Activated effector memory CD4-positive, alpha-beta T cell treated with Interleukin-2 at 50 U/mL for 16 hours (primary cell): ENCODE measurements around the gene TLR10.
"Not testable (repeated sequence)": the region's sequence is repeated elsewhere in the genome, so short reads cannot be mapped to it uniquely, and the experiment has no call there.

Experiments used
- DNase-seq: peaks from one replicate; pipeline ENCODE4 v3.0.0-alpha.2; 2020

The TLR10 gene

GRCh38 chr4:38800366-38800765, 17.6 kb upstream of the TLR10 start:
- no peak for DNase-seq

GRCh38 chr4:38795087-38795486, 12.3 kb upstream of the TLR10 start:
- no peak for DNase-seq

GRCh38 chr4:38794051-38794450, 11.3 kb upstream of the TLR10 start:
- no peak for DNase-seq

GRCh38 chr4:38791010-38791409, 8.2 kb upstream of the TLR10 start:
- DNase-seq, result no peak

- no peak for DNase-seq
These were observed 5.5 kb upstream of the TLR10 start for GRCh38 chr4:38788317-38788716.

GRCh38 chr4:38787693-38788092, 4.9 kb upstream of the TLR10 start:
- no peak for DNase-seq

GRCh38 chr4:38785901-38786402, 3.2 kb upstream of the TLR10 start:
- no peak for DNase-seq

GRCh38 chr4:38785041-38785790, 2.4 kb upstream of the TLR10 start:
- no peak for DNase-seq

- no peak for DNase-seq
These were observed 1.4 kb upstream of the TLR10 start for GRCh38 chr4:38784141-38784540.

GRCh38 chr4:38783109-38783460, 295 bp upstream of the TLR10 start:
- no peak for DNase-seq

- no peak for DNase-seq
These were observed 932 bp downstream of the TLR10 start for GRCh38 chr4:38781854-38782261.

GRCh38 chr4:38780833-38781484, 1.8 kb downstream of the TLR10 start:
- DNase-seq, result no peak

- no peak for DNase-seq
These were observed 3.0 kb downstream of the TLR10 start for GRCh38 chr4:38779790-38780189.

- not testable (repeated sequence) for DNase-seq
These were observed 4.9 kb downstream of the TLR10 start for GRCh38 chr4:38777925-38778324.

- DNase-seq, result no peak
These were observed 7.5 kb downstream of the TLR10 start for GRCh38 chr4:38775326-38775725.

GRCh38 chr4:38774181-38774955, 8.4 kb downstream of the TLR10 start:
- DNase-seq, result no peak

- not testable (repeated sequence) for DNase-seq
These were observed 12.5 kb downstream of the TLR10 start for GRCh38 chr4:38770281-38770680.

GRCh38 chr4:38769857-38770256, 12.9 kb downstream of the TLR10 start:
- no peak for DNase-seq

- DNase-seq, result no peak
These were observed 13.3 kb downstream of the TLR10 start for GRCh38 chr4:38769441-38769840.

GRCh38 chr4:38768968-38769394, 13.8 kb downstream of the TLR10 start:
- DNase-seq, result no peak

GRCh38 chr4:38766940-38767339, 15.8 kb downstream of the TLR10 start:
- not testable (repeated sequence) for DNase-seq

GRCh38 chr4:38765382-38765781, 17.4 kb downstream of the TLR10 start:
- DNase-seq, result no peak

GRCh38 chr4:38764277-38764676, 18.5 kb downstream of the TLR10 start:
- no peak for DNase-seq

- DNase-seq, result no peak
These were observed 20.2 kb downstream of the TLR10 start for GRCh38 chr4:38762560-38762959.
